Ureter (tissue), 1 donor: ENCODE results near the gene SPAAR. TPM values are rescaled to one million over a fixed set of nuclear protein-coding genes. Genes with fewer than 3 reads are reported as not detected.

Experiments
- DNase-seq: peaks from one replicate; pipeline ENCODE4 v3.0.0-alpha.2; 2020; ENCODE audit warnings: low spot score
- total RNA-seq: library from RNA; stranded (reverse); gene quantifications from one replicate; pipeline ENCODE4 v1.2.4, GENCODE V29; 2023
- donor health status: DM: yes; HTN: yes; CAD: no.

SPAAR gene
- total RNA-seq, 1 donor from 2014 or later = 1.9 TPM

DNA sequence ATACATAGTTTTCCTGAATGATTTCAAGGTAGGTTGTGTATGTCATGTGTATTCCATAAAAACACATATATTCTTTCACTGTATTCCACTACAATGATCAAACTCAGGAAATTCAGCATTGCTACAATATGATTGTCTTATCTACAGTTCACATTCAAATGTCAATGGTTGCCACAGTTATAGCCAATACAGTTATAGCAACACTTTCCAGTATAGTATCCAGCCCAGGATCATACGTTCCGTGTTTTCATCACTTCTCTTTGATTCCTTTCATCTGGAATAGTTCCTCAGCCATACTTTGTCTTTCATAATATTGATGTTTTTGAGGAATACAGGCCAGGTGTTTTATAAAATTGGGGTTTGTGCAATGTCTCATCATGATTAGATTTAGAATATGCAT, 39.2 kb downstream of the SPAAR start:
- no peak for DNase-seq

DNA sequence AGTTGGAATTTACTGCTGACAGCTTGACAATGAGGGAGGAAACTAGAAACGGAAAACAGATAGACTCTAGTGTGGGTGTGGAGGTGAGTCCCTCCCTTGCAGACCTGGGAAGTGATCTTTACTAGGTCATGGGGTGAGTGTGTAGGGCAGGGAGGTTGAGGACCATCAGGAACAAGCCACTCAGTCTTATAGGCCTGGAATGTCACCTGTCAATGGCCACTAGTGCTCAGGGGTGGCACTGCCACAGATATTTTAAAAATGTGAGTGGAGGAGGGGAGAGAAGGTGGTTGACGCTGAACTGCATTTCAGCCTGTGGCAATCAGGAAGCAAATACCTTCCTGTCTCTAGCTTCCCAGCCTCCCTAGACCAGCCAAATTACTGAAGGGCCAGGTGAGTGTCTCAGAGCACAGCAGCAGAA, 39.6 kb downstream of the SPAAR start:
- DNase-seq = no peak

DNA sequence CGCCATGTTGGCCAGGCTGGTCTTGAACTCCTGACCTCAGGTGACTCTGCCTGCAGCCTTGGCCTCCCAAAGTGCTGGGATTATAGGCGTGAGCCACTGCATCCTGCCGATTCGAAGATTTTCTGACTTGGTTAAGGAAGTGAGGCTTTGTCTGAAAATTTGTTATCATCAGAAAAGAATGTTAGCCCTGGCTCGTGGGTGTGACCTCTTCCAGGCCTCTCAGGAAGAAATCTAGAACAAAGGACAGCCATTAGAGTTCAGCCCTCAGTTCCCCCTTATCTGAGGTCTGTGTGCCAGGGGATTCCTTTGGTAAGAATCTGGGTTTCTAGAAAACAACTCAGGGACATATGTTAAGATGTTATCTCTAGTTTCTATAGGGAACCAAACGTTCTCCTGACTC, 42.4 kb downstream of the SPAAR start:
- DNase-seq = no peak

DNA sequence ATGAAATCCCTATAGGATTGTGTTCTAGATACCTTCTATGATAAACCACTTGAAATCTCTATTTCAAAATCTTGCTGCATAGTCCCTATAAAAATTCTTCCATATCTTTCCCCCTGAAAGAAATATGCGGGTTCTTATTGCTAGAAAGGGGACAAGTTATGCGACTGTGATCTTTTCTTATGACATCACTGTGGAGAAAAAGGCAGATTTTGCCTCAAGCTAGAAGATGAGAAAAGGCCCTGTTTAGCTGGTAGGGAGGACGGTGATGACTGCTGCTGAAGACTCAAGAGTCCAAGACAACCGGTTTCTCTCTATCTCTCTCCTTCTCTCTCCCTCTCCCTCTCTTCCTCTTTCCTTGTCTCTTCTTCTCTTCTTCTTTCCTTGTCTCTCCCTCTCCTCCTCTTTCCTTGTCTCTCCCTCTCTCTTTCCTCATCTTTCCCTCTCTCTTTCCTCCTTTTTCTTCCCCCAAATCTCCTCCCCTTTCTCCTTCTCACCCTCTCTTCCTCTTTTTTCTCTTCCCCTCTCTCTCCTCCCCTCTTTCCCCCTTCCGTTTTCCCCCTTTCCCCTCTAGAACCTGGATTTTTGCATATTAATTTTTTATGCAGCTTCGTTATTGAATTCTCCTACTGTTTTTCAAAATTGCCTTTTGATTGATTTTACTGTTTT, 43.4 kb downstream of the SPAAR start:
- no peak for DNase-seq

DNA sequence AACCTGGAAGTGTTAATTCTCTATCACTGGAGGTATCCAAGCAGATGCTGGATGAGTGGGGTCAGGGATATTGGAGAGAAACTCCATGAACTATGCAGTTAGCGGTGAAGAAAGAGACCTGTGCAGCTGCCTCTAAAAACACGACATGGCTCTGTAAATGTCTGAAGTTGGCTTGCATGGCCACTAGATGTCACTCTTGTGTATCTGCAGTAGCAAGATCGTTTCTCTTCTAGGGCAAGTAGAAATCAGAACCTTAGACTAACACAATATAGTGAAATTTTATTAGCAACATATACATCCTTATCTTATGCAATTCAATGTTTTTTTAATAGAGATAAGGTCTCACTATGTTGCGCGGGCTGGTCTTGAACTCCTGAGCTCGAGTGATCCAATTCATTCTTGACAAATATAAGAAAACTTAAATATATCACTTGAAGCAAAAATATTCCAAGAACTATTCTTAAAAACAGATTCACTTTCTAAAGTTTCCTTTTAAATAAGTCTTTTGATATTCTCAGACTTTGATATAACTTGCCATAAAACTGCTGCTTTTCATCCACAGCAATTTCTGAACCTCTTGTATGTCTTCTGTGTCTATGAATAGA, 45.8 kb downstream of the SPAAR start:
- no peak for DNase-seq

DNA sequence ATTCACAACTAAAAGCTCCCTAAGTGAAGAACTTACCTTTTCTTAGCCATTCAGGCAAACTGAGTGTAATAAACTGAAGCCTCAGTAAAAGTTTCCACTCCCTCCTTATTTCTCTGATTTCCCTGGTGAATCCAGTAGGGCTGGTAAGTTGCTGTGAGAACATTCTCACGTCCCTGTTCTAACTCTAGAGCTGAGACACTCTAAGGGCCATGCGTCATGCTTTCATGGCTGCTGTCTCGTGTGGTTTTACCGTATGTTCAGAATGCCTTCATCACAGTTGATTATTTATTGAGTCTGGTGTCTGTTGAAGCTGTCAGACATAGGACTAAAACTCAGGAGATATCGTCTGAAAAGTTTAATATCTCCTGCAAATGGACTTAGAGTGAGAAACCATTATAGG, 47.4 kb downstream of the SPAAR start:
- no peak for DNase-seq

DNA sequence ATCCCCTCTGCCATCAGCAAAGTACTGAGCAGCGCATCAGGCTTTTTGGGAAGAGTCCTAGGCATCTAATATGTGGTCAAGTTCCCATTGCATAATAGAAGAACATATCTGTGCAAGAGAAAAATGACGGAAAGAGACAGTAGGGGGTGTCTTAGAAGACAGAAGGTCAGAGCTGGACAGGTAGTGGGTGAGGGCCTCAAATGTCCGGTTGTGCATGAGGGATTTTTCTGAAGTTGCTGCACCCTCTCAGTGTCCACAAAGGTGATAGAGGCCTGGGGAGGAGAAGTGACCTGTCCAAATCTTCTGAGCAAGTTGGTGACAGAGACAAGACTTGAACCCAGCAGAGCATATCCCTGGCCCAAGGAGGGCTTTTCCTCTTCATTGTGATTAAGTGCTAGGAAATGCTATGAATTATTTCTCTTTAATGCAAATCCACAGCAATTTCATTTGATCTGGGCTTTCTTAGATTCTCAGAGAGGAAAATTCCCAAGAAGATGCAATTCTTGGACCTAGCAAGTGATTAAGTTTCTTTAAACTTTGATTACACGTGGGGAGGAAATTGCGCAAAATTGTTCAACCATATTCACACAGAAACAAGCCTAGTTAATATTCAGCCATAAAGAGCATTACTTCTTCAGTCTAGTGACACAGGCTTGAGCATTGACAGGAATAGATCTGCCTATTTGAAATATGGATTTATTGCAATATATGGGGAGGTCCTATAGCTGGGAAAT, 49.0 kb downstream of the SPAAR start, which contains the start of gene OR2S2:
OR2S2 (minus strand) TSS at position 51 of the 734 bp plus-strand sequence. CDS start 56 bp downstream, outside the sequence.
- no peak for DNase-seq

DNA sequence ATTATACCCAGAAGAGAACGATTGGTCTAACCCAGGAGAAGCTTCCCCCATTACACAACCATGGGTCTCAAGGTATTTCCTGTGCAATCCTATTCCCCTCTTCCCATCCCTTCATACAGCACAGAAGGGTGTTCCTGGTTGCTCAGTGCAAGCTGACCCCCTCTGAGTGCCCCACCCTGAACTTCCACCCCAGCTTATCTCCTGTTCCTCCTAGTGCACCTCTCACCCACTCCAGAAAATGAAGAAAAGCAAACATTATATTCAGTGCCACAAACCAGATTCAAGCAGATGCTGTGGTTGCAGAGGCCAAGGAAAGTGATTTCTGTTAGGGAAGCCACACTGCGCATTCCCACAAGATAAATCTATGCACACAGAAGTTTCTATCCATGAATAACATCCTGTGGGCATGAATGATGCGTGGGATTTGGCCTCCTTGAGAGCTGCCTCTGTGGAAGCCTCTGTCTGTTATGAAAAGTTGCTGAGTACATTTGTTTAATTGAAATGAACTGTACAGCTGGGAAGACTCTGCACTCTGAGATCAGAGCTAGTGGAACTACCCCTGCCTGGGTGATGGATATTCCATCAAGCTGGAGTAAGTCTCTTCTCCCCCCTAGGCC, 50.9 kb downstream of the SPAAR start:
- no peak for DNase-seq

Other genes starting within 250 kb of the SPAAR start
- gene ARHGEF39, start 244.3 kb upstream of the SPAAR start, total RNA-seq = 1.0 TPM
- not detected for gene CA9, start 235.6 kb upstream of the SPAAR start, total RNA-seq
- 559 TPM for gene TPM2, start 219.6 kb upstream of the SPAAR start, total RNA-seq
- 340 TPM for gene TLN1, start 177.3 kb upstream of the SPAAR start, total RNA-seq
- 30.7 TPM for gene CREB3, start 176.8 kb upstream of the SPAAR start, total RNA-seq
- 108 TPM for gene GBA2, start 160.3 kb upstream of the SPAAR start, total RNA-seq
- 34.3 TPM for gene RGP1, start 160.2 kb upstream of the SPAAR start, total RNA-seq
- gene MSMP, start 155.2 kb upstream of the SPAAR start, total RNA-seq = not detected
- 21.8 TPM for gene NPR2, start 117.9 kb upstream of the SPAAR start, total RNA-seq
- 6.4 TPM for gene SPAG8, start 97.2 kb upstream of the SPAAR start, total RNA-seq
- gene HINT2, start 94.4 kb upstream of the SPAAR start, total RNA-seq = 40.5 TPM
- gene FAM221B, start 80.8 kb upstream of the SPAAR start, total RNA-seq = 0.26 TPM
- gene TMEM8B, start 80.3 kb upstream of the SPAAR start, total RNA-seq = 32.3 TPM
- gene OR13J1, start 39.1 kb upstream of the SPAAR start, total RNA-seq = not detected
- gene HRCT1, start 3.3 kb upstream of the SPAAR start, total RNA-seq = 7.2 TPM
- gene OR2S2, start 48.7 kb downstream of the SPAAR start, total RNA-seq = not detected
- gene RECK, start 127.4 kb downstream of the SPAAR start, total RNA-seq = 10.3 TPM
- gene GLIPR2, start 227.2 kb downstream of the SPAAR start, total RNA-seq = 16.3 TPM